Left lung (tissue), 10 donors: ENCODE results near the gene OGN. TPM values are rescaled to one million over a fixed set of nuclear protein-coding genes. Genes with fewer than 3 reads are reported as not detected.

ENCODE experiments used
- ATAC-seq: fragments of 200-7000 bp; cut with Tn5 transposase; one replicate; pipeline ENCODE4 v1.9.1; 2020; ENCODE audit warnings: moderate library complexity
- DNase-seq, 4 donors: peaks; one replicate each; pipeline ENCODE4 v3.0.0-alpha.2; 2013 to 2020
- H3K27ac ChIP-seq, 2 donors: fragments of 200-600 bp; sonication (generic) in 1 of 2; one replicate each; pipeline versions ENCODE4 v1.5.0 to v1.8.0; 2020 to 2021
- H3K27me3 ChIP-seq, 2 donors: fragments of 200-600 bp; sonication (generic) in 1 of 2; one replicate each; pipeline versions ENCODE4 v1.5.0 to v1.8.0; 2020 to 2021
- H3K36me3 ChIP-seq, 2 donors: fragments of 200-600 bp; sonication (generic) in 1 of 2; one replicate each; pipeline versions ENCODE4 v1.5.0 to v1.8.0; 2020 to 2021
- H3K4me1 ChIP-seq, 2 donors: fragments of 200-600 bp; one replicate each; pipeline ENCODE4 v1.8.0; 2021
- H3K4me3 ChIP-seq, 2 donors: fragments of 200-600 bp; sonication (generic) in 1 of 2; one replicate each; pipeline versions ENCODE4 v1.5.0 to v1.8.0; 2020 to 2021; ENCODE audit warnings: mild to moderate bottlenecking in 1 of 2
- H3K9me3 ChIP-seq, 2 donors: fragments of 200-600 bp; sonication (generic) in 1 of 2; one replicate each; pipeline versions ENCODE4 v1.5.0 to v1.8.0; 2020 to 2021
- CTCF ChIP-seq, 2 donors: fragments of 200-600 bp; sonication (generic) in 1 of 2; IDR thresholded peaks; one replicate each; pipeline versions ENCODE4 v1.5.0 to v1.8.0; 2021; ENCODE audit warnings: antibody characterized with exemption in 2 of 2
- intact Hi-C, 2 donors: fragments of 100-400 bp; cut with DNase I; formaldehyde crosslinking; loops; one replicate each; pipeline versions ENCODE4 v1.11.2 to v1.14.2; 2022
- polyA plus RNA-seq, 6 donors: library from polyadenylated mRNA; unstranded; fragments of 120-200 nt; gene quantifications; one replicate each; pipeline ENCODE4 v1.2.1, GENCODE V29; 2013; ENCODE audit not compliant: insufficient read length in 6 of 6
- total RNA-seq, 2 donors: library from RNA; stranded (reverse); fragmentation: NEBNext Ultra II Directional; extraction: Animal tissue kit (Norgen Biotek cat#: 25700); gene quantifications; one replicate each; pipeline ENCODE4 v1.2.1, GENCODE V29; 2021
- donor health status: DM: no; HTN: yes; CAD: no.
- donor health status: DM: no; HTN: no; CAD: no.

OGN gene
- total and polyA plus RNA-seq, 8 donors, result 11.8 to 153 (median 130) TPM

DNA sequence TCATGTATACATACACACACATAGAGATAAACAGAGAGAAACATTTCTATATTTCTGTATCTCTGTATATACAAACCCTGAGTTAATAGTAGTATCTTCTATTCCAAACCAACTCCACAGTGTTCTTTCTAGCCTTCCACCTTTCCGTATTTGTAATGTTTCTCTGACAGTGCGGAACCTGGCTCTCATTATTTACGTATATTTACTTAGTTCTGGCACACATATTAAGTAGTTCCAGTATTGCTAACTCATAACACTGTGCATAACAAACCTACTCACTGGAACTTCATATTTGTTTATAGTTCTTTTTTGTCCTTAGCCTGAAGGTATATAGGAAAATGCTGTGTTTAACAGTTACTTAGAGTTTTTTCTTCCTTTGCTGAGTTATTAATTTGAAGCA lies 6.5 kb downstream of the OGN start:
- no peaks in the 10 kb centered on the region for H3K27me3 ChIP-seq
- DNase-seq, result no peak
- H3K36me3 ChIP-seq, result no peaks in the 10 kb centered on the region
- H3K4me1 ChIP-seq, result no peaks in the 10 kb centered on the region
- no peak overlapping the region for H3K4me3 ChIP-seq
- no peaks in the 10 kb centered on the region for H3K9me3 ChIP-seq
- no peak for ATAC-seq
- intact Hi-C loops, result no loop called here
- no peak for TF ChIP-seq CTCF (IDR thresholded peaks at IDR 0.05)
- no peak overlapping the region for H3K27ac ChIP-seq

DNA sequence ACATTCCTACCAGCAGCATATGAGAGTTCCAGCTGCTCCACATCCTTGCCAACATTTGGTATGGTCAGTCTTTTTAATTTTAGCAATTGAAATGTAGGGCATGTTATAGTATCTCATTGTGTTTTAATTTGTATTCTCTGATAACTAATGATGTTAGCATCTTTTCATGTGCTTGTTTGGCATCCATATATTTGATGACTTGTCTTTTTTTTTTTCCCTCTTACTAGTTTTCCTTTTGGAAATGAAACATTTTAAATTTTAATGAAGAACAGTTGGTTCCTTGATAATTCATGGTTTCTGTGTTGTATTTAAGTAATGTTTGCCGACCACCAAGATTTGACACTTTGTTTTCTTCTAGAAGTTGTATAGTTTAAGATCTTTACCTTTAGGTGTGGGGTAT lies 8.8 kb downstream of the OGN start:
- no peak for TF ChIP-seq CTCF (IDR thresholded peaks at IDR 0.05)
- no peak overlapping the region for H3K27ac ChIP-seq
- H3K4me1 ChIP-seq, result no peaks in the 10 kb centered on the region

DNA sequence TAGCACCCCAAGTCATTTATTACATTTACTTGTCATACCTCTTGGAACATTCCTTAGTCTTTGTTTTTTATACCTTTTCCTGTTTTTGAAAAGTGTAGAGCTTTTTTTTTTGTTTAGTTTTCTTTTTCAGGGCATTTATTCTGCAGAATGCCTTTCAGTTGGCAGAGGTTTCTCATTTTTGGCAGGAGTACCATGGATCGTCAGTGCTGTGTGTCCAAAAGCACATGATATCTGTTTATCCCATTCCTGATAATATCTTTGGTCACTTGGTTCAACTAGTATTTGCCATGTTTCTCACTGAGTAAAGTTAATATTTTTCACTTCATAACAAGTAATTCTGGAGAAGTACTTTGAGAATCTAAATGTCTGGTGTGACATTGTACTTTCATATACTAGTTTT lies 10.7 kb downstream of the OGN start:
- H3K27me3 ChIP-seq, result no peaks in the 10 kb centered on the region
- DNase-seq, result no peak
- no peak overlapping the region for H3K27ac ChIP-seq
- no peaks in the 10 kb centered on the region for H3K9me3 ChIP-seq
- no peak for TF ChIP-seq CTCF (IDR thresholded peaks at IDR 0.05)
- no peaks in the 10 kb centered on the region for H3K36me3 ChIP-seq
- intact Hi-C loops, result no loop called here
- no peaks in the 10 kb centered on the region for H3K4me1 ChIP-seq
- H3K4me3 ChIP-seq, result no peak overlapping the region
- no peak for ATAC-seq

More for the DNA sequence above, 8.8 kb downstream of the OGN start:
- no peak overlapping the region for H3K4me3 ChIP-seq
- no peaks in the 10 kb centered on the region for H3K27me3 ChIP-seq
- intact Hi-C loops, result no loop called here
- H3K36me3 ChIP-seq, result no peaks in the 10 kb centered on the region
- H3K9me3 ChIP-seq, result no peaks in the 10 kb centered on the region
- no peak for ATAC-seq
- DNase-seq, result no peak

GRCh38 chr9:92392690-92393089 lies 11.7 kb downstream of the OGN start:
- Histone ChIP-seq H3K4me1 (no peaks in the 10 kb centered on the region), H3K27me3 (no peaks in the 10 kb centered on the region), H3K36me3 (no peaks in the 10 kb centered on the region), H3K27ac (no peak overlapping the region), H3K9me3 (no peaks in the 10 kb centered on the region), H3K4me3 (no peak overlapping the region)
- TF ChIP-seq CTCF (IDR thresholded peaks at IDR 0.05), result no peak
- intact Hi-C loops, result no loop called here
- DNase-seq, result no peak
- no peak for ATAC-seq

GRCh38 chr9:92385953-92386352 lies 18.4 kb downstream of the OGN start:
- DNase-seq, result no peak
- Histone ChIP-seq H3K4me1 (no peaks in the 10 kb centered on the region), H3K27ac (no peak overlapping the region), H3K4me3 (no peak overlapping the region), H3K9me3 (no peaks in the 10 kb centered on the region), H3K36me3 (no peaks in the 10 kb centered on the region), H3K27me3 (no peaks in the 10 kb centered on the region)
- intact Hi-C loops, result no loop called here
- ATAC-seq, result no peak
- TF ChIP-seq CTCF (IDR thresholded peaks at IDR 0.05), result no peak
